GM23338 (cell line): ENCODE data around the gene SMIM41. TPM values are rescaled to one million over a fixed set of nuclear protein-coding genes. Genes with fewer than 3 reads are reported as not detected.

ENCODE experiments used
- polyA plus RNA-seq: library from polyadenylated mRNA; unstranded; fragments of >200 nt; fragmentation: Nextera tagmentation; extraction: Ambion mirVana; gene quantifications from 2 replicates; pipeline ENCODE4 v1.2.1, GENCODE V29; 2016
- total RNA-seq: library from RNA; depleted of rRNA; stranded (reverse); fragments of >200 nt; shearing (Covaris generic); gene quantifications from 2 replicates; pipeline ENCODE4 v1.2.3, GENCODE V29; 2014; rRNA removed

SMIM41 gene
- total and polyA plus RNA-seq, 2 experiments from 2014 or later, result 0.66 TPM

Other genes starting within 250 kb of the SMIM41 start
- gene FIGNL2, start 231.0 kb upstream of the SMIM41 start, total RNA-seq, result 4.1 and 5.2 TPM in 2 replicates
- 1.1 and 1.4 TPM in 2 replicates for gene FIGNL2, start 231.0 kb upstream of the SMIM41 start, polyA plus RNA-seq
- gene ANKRD33, start 191.6 kb upstream of the SMIM41 start, total RNA-seq, result 0.27 and 1.7 TPM in 2 replicates
- 0.27 and 0.42 TPM in 2 replicates for gene ANKRD33, start 191.6 kb upstream of the SMIM41 start, polyA plus RNA-seq
- 0.28 and 0.62 TPM in 2 replicates for gene ACVRL1, start 172.2 kb upstream of the SMIM41 start, total RNA-seq
- gene ACVRL1, start 172.2 kb upstream of the SMIM41 start, polyA plus RNA-seq, result 0.23 TPM in 1 of 2 replicates, not detected in the other
- 7.5 and 7.8 TPM in 2 replicates for gene ACVR1B, start 128.0 kb upstream of the SMIM41 start, total RNA-seq
- 2.4 and 2.6 TPM in 2 replicates for gene ACVR1B, start 128.0 kb upstream of the SMIM41 start, polyA plus RNA-seq
- 3.0 and 3.5 TPM in 2 replicates for gene TAMALIN, start 72.8 kb upstream of the SMIM41 start, total RNA-seq
- 0.34 and 0.73 TPM in 2 replicates for gene TAMALIN, start 72.8 kb upstream of the SMIM41 start, polyA plus RNA-seq
- gene NR4A1, start 28.3 kb upstream of the SMIM41 start, total RNA-seq, result 13.4 and 19.1 TPM in 2 replicates
- gene NR4A1, start 28.3 kb upstream of the SMIM41 start, polyA plus RNA-seq, result 7.5 and 8.3 TPM in 2 replicates
- gene ATG101, start 9.7 kb upstream of the SMIM41 start, total RNA-seq, result 60.3 and 111 TPM in 2 replicates
- gene ATG101, start 9.7 kb upstream of the SMIM41 start, polyA plus RNA-seq, result 27.7 and 29.4 TPM in 2 replicates
- not detected in 2 replicates for gene KRT80, start 112.3 kb downstream of the SMIM41 start, total RNA-seq
- not detected in 2 replicates for gene KRT80, start 112.3 kb downstream of the SMIM41 start, polyA plus RNA-seq
- 9.4 and 11.7 TPM in 2 replicates for gene KRT7, start 153.5 kb downstream of the SMIM41 start, total RNA-seq
- gene KRT7, start 153.5 kb downstream of the SMIM41 start, polyA plus RNA-seq, result 6.5 and 16.4 TPM in 2 replicates
- not detected in 2 replicates for gene KRT86, start 194.9 kb downstream of the SMIM41 start, total RNA-seq
- 0.16 and 0.30 TPM in 2 replicates for gene KRT86, start 194.9 kb downstream of the SMIM41 start, polyA plus RNA-seq
- not detected in 2 replicates for gene KRT81, start 211.8 kb downstream of the SMIM41 start, total RNA-seq
- gene KRT81, start 211.8 kb downstream of the SMIM41 start, polyA plus RNA-seq, result not detected in 2 replicates
- not detected in 2 replicates for gene KRT83, start 241.7 kb downstream of the SMIM41 start, total RNA-seq
- gene KRT83, start 241.7 kb downstream of the SMIM41 start, polyA plus RNA-seq, result not detected in 2 replicates